Measurements from ENCODE around the gene ARHGAP9. TPM values are rescaled to one million over a fixed set of nuclear protein-coding genes. Genes with fewer than 3 reads are reported as not detected.
"Not testable (repeated sequence)": the region's sequence is repeated elsewhere in the genome, so short reads cannot be mapped to it uniquely, and the experiment has no call there.

Gene ARHGAP9
- total and polyA plus RNA-seq, 2 donors (not counting 1 experiment from before 2014, with no cell fraction given) = under 0.01 to 0.08 TPM

DNA sequence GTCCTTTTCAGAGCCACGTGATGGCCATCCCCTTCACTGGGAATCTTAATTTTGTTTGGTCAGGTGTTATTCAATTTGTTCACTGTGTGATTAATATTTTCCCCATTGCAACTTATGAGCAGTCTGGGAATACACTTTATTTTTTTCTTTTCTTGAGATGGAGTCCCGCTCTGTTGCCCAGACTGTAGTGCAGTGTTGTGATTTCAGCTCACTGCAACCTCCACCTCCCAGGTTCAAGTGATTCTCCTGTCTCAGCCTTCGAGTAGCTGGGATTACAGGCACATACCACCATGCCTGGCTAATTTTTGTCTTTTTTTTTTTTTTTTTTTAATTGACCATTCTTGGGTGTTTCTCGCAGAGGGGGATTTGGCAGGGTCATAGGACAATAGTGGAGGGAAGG, 26.9 kb upstream of the ARHGAP9 start:
- H3K27me3 ChIP-seq (ENCODE audit: control insufficient read depth, insufficient read depth, low read length); H3K9ac ChIP-seq (ENCODE audit: insufficient read depth, low read length); H3K36me3 ChIP-seq (ENCODE audit: control insufficient read depth, insufficient read depth, low read length); H3K9me3 ChIP-seq (ENCODE audit: control insufficient read depth, insufficient read depth, low read depth, low read length); H3K27ac ChIP-seq (ENCODE audit: insufficient read depth, low read length); H2AFZ ChIP-seq (ENCODE audit: low read length); H3K4me3 ChIP-seq (replicated peaks in 1 of 4; ENCODE audit: control extremely low read depth in 1 of 4, insufficient read depth in 1 of 4, low read depth in 3 of 4, low read length in 4 of 4); H4K20me1 ChIP-seq (ENCODE audit: control insufficient read depth, extremely low read depth, insufficient read depth, low read length); H3K4me1 ChIP-seq (ENCODE audit: control insufficient read depth, extremely low read depth, insufficient read depth, low read length); DNase-seq (ENCODE audit: low read depth in 2 of 2); H3K79me2 ChIP-seq (ENCODE audit: control insufficient read depth, insufficient read depth, low read length); H3K4me2 ChIP-seq (ENCODE audit: extremely low read depth, insufficient read depth, low read length): not testable (repeated sequence)

DNA sequence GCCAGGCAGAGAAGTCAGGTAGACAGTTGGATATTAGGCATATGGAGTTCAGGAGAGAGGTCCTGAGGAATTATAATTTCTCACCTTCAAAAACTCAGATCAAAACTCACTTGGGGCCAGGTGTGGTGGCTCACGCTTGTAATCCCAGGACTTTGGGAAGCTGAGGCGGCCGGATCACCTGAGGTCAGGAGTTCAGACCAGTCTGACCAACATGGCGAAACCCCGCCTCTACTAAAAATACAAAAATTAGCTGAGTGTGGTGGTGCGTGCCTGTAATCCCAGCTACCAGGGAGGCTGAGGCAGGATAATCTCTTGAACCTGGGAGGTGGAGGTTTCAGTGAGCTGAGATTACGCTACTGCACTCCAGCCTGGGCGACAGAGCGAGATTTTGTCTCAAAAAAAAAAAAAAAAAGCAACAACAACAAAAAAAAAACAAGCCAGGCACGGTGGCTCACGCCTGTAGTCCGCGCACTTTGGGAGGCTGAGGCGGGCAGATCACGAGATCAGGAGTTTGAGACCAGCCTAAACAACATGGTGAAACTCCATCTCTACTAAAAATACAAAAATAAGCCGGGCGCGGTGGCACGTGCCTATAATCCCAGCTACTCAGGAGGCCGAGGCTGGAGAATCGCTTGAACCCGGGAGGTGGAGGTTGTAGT, 22.8 kb upstream of the ARHGAP9 start:
- peaks cover 26% of the 10 kb centered on the region for H3K36me3 ChIP-seq (ENCODE audit: control insufficient read depth, insufficient read depth, low read length)
- H3K79me2 ChIP-seq (ENCODE audit: control insufficient read depth, insufficient read depth, low read length); H3K27me3 ChIP-seq (ENCODE audit: control insufficient read depth, insufficient read depth, low read length); H3K9ac ChIP-seq (ENCODE audit: insufficient read depth, low read length); H3K4me1 ChIP-seq (ENCODE audit: control insufficient read depth, extremely low read depth, insufficient read depth, low read length); H4K20me1 ChIP-seq (ENCODE audit: control insufficient read depth, extremely low read depth, insufficient read depth, low read length); H2AFZ ChIP-seq (ENCODE audit: low read length); H3K4me2 ChIP-seq (ENCODE audit: extremely low read depth, insufficient read depth, low read length); H3K4me3 ChIP-seq (replicated peaks in 1 of 4; ENCODE audit: control extremely low read depth in 1 of 4, insufficient read depth in 1 of 4, low read depth in 3 of 4, low read length in 4 of 4); H3K27ac ChIP-seq (ENCODE audit: insufficient read depth, low read length); H3K9me3 ChIP-seq (ENCODE audit: control insufficient read depth, insufficient read depth, low read depth, low read length); DNase-seq (ENCODE audit: low read depth in 2 of 2): not testable (repeated sequence)

GRCh38 chr12:57500213-57500612, 20.5 kb upstream of the ARHGAP9 start:
- peaks cover 26% of the 10 kb centered on the region for H3K36me3 ChIP-seq (ENCODE audit: control insufficient read depth, insufficient read depth, low read length)
- H3K9me3 ChIP-seq (ENCODE audit: control insufficient read depth, insufficient read depth, low read depth, low read length) = no peaks in the 10 kb centered on the region
- no peak overlapping the region for H3K4me2 ChIP-seq (ENCODE audit: extremely low read depth, insufficient read depth, low read length)
- H3K27ac ChIP-seq (ENCODE audit: insufficient read depth, low read length) = no peak overlapping the region
- DNase-seq (ENCODE audit: low read depth in 2 of 2) = no peak
- no peaks in the 10 kb centered on the region for H3K79me2 ChIP-seq (ENCODE audit: control insufficient read depth, insufficient read depth, low read length)
- no peaks in the 10 kb centered on the region for H3K27me3 ChIP-seq (ENCODE audit: control insufficient read depth, insufficient read depth, low read length)
- no peak overlapping the region for H3K9ac ChIP-seq (ENCODE audit: insufficient read depth, low read length)
- no peak overlapping the region for H3K4me3 ChIP-seq (replicated peaks in 1 of 4; ENCODE audit: control extremely low read depth in 1 of 4, insufficient read depth in 1 of 4, low read depth in 3 of 4, low read length in 4 of 4)
- no peak overlapping the region for H2AFZ ChIP-seq (ENCODE audit: low read length)
- no peaks in the 10 kb centered on the region for H4K20me1 ChIP-seq (ENCODE audit: control insufficient read depth, extremely low read depth, insufficient read depth, low read length)
- H3K4me1 ChIP-seq (ENCODE audit: control insufficient read depth, extremely low read depth, insufficient read depth, low read length) = no peaks in the 10 kb centered on the region
- no peak for TF ChIP-seq EZH2 (IDR thresholded peaks at IDR 0.05; ENCODE audit: low read length, missing control alignments)
- TF ChIP-seq, protein P1, sequence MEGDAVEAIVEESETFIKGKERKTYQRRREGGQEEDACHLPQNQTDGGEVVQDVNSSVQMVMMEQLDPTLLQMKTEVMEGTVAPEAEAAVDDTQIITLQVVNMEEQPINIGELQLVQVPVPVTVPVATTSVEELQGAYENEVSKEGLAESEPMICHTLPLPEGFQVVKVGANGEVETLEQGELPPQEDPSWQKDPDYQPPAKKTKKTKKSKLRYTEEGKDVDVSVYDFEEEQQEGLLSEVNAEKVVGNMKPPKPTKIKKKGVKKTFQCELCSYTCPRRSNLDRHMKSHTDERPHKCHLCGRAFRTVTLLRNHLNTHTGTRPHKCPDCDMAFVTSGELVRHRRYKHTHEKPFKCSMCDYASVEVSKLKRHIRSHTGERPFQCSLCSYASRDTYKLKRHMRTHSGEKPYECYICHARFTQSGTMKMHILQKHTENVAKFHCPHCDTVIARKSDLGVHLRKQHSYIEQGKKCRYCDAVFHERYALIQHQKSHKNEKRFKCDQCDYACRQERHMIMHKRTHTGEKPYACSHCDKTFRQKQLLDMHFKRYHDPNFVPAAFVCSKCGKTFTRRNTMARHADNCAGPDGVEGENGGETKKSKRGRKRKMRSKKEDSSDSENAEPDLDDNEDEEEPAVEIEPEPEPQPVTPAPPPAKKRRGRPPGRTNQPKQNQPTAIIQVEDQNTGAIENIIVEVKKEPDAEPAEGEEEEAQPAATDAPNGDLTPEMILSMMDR (conservative IDR thresholded peaks at IDR 0.05 in 1 of 2, IDR thresholded peaks at IDR 0.05 in 1 of 2; ENCODE audit: low read depth in 1 of 2, low read length in 2 of 2) = no peak

- Histone ChIP-seq H2AFZ (ENCODE audit: low read length) (no peak overlapping the region), H3K4me1 (ENCODE audit: control insufficient read depth, extremely low read depth, insufficient read depth, low read length) (no peaks in the 10 kb centered on the region), H3K27me3 (ENCODE audit: control insufficient read depth, insufficient read depth, low read length) (no peaks in the 10 kb centered on the region), H3K36me3 (ENCODE audit: control insufficient read depth, insufficient read depth, low read length) (peaks cover 23% of the 10 kb centered on the region), H4K20me1 (ENCODE audit: control insufficient read depth, extremely low read depth, insufficient read depth, low read length) (no peaks in the 10 kb centered on the region), H3K9ac (ENCODE audit: insufficient read depth, low read length) (no peak overlapping the region), H3K79me2 (ENCODE audit: control insufficient read depth, insufficient read depth, low read length) (no peaks in the 10 kb centered on the region), H3K9me3 (ENCODE audit: control insufficient read depth, insufficient read depth, low read depth, low read length) (no peaks in the 10 kb centered on the region), H3K27ac (ENCODE audit: insufficient read depth, low read length) (no peak overlapping the region), H3K4me2 (ENCODE audit: extremely low read depth, insufficient read depth, low read length) (no peak overlapping the region), H3K4me3 (replicated peaks in 1 of 4; ENCODE audit: control extremely low read depth in 1 of 4, insufficient read depth in 1 of 4, low read depth in 3 of 4, low read length in 4 of 4) (no peak overlapping the region)
- no peak for DNase-seq (ENCODE audit: low read depth in 2 of 2)
- TF ChIP-seq, protein P1 (conservative IDR thresholded peaks at IDR 0.05 in 1 of 2, IDR thresholded peaks at IDR 0.05 in 1 of 2; ENCODE audit: low read depth in 1 of 2, low read length in 2 of 2) = no peak
- no peak for TF ChIP-seq EZH2 (IDR thresholded peaks at IDR 0.05; ENCODE audit: low read length, missing control alignments)
Measured at GRCh38 chr12:57498571-57498970, 18.9 kb upstream of the ARHGAP9 start.
